ENCODE measurements around the gene PCYOX1L. TPM values are rescaled to one million over a fixed set of nuclear protein-coding genes. Genes with fewer than 3 reads are reported as not detected.
A peak's percentile ranks its signal among the peaks of the same experiment; 100 is the strongest.

PCYOX1L gene
- total RNA-seq, 4 donors from 2014 or later: 0.75 to 5.4 (median 2.8) TPM

- peak overlapping the region in 3 of 4 donors; percentile 14 to 24 (median 22) for H3K27ac ChIP-seq
- no peak for DNase-seq
- no peaks in the 10 kb centered on the region for H3K27me3 ChIP-seq
- H3K36me3 ChIP-seq: no peaks in the 10 kb centered on the region
- in situ Hi-C loops (cut with MboI; ENCODE audit: low pct_ligation_motif_present in 1 of 4, low pct_unique_long_range_greater_than_20kb in 1 of 4, low sequenced_read_pairs in 3 of 4) (loop anchor here in 1 of 4 donors (5.0 kb wide), 1 partner anchor 44 kb away; no protein-coding TSS in a partner anchor), intact Hi-C loops (cut with DNase I; ENCODE audit: low total_unique reads) (no loop called here)
- TF ChIP-seq CTCF (IDR thresholded peaks at IDR 0.05) (no peak), POLR2AphosphoS5 (IDR thresholded peaks at IDR 0.05) (no peak), EP300 (IDR thresholded peaks at IDR 0.05; ENCODE audit: low read depth) (no peak), POLR2A (IDR thresholded peaks at IDR 0.05) (no peak)
- H3K9me3 ChIP-seq: no peaks in the 10 kb centered on the region
- peaks cover 18 to 37% (median 29%) of the 10 kb centered on the region in 4 donors for H3K4me1 ChIP-seq
- H3K4me3 ChIP-seq: no peak overlapping the region
- 93 to 100% methylated on average over 2 of the region's 2 CpGs for WGBS, 2 donors (ENCODE audit: low coverage in 1 of 2)
Measured at GRCh38 chr5:149323621-149324205, 34.1 kb upstream of the PCYOX1L start.

- in situ Hi-C loops (cut with MboI; ENCODE audit: low pct_ligation_motif_present in 1 of 4, low pct_unique_long_range_greater_than_20kb in 1 of 4, low sequenced_read_pairs in 3 of 4) (loop anchor here in 2 of 4 donors (5.0 to 25.0 kb wide), 2 partner anchors 43 to 238 kb away; partner anchors contain the start of gene CSNK1A1 (in 1 of the 2)), intact Hi-C loops (cut with DNase I; ENCODE audit: low total_unique reads) (no loop called here)
- DNase-seq: no peak
- Histone ChIP-seq H3K9me3 (no peaks in the 10 kb centered on the region), H3K36me3 (no peaks in the 10 kb centered on the region), H3K27me3 (no peaks in the 10 kb centered on the region), H3K4me3 (no peak overlapping the region), H3K27ac (no peak overlapping the region), H3K4me1 (peaks cover 18 to 37% (median 29%) of the 10 kb centered on the region in 4 donors)
- WGBS, 2 donors (ENCODE audit: low coverage in 1 of 2): 94% methylated on average over 2 of the region's 2 CpGs; no CpG with 5 or more reads in 1 of the 2 donors
- no peak for TF ChIP-seq CTCF (IDR thresholded peaks at IDR 0.05)
- TF ChIP-seq POLR2A (IDR thresholded peaks at IDR 0.05): no peak
- no peak for TF ChIP-seq POLR2AphosphoS5 (IDR thresholded peaks at IDR 0.05)
- no peak for TF ChIP-seq EP300 (IDR thresholded peaks at IDR 0.05; ENCODE audit: low read depth)
Measured at GRCh38 chr5:149324641-149325040, 33.2 kb upstream of the PCYOX1L start.

- peaks cover 16 to 35% (median 26%) of the 10 kb centered on the region in 4 donors for H3K4me1 ChIP-seq
- in situ Hi-C loops (cut with MboI; ENCODE audit: low pct_ligation_motif_present in 1 of 4, low pct_unique_long_range_greater_than_20kb in 1 of 4, low sequenced_read_pairs in 3 of 4): loop anchor here in 1 of 4 donors (25.0 kb wide), 1 partner anchor 237 kb away; the partner anchor contains the start of gene CSNK1A1
- intact Hi-C loops (cut with DNase I; ENCODE audit: low total_unique reads): no loop called here
- H3K9me3 ChIP-seq: no peaks in the 10 kb centered on the region
- TF ChIP-seq EP300 (IDR thresholded peaks at IDR 0.05; ENCODE audit: low read depth) (no peak), POLR2A (IDR thresholded peaks at IDR 0.05) (no peak), POLR2AphosphoS5 (IDR thresholded peaks at IDR 0.05) (no peak), CTCF (IDR thresholded peaks at IDR 0.05) (no peak)
- no peaks in the 10 kb centered on the region for H3K27me3 ChIP-seq
- no peak for DNase-seq
- H3K36me3 ChIP-seq: no peaks in the 10 kb centered on the region
- H3K4me3 ChIP-seq: no peak overlapping the region
- no peak overlapping the region for H3K27ac ChIP-seq
Measured at GRCh38 chr5:149325166-149325735, 32.6 kb upstream of the PCYOX1L start.

- no peaks in the 10 kb centered on the region for H3K27me3 ChIP-seq
- H3K36me3 ChIP-seq: no peaks in the 10 kb centered on the region
- TF ChIP-seq EP300 (IDR thresholded peaks at IDR 0.05; ENCODE audit: low read depth): no peak
- no peak for TF ChIP-seq CTCF (IDR thresholded peaks at IDR 0.05)
- TF ChIP-seq POLR2A (IDR thresholded peaks at IDR 0.05): no peak
- no peak for TF ChIP-seq POLR2AphosphoS5 (IDR thresholded peaks at IDR 0.05)
- in situ Hi-C loops (cut with MboI; ENCODE audit: low pct_ligation_motif_present in 1 of 4, low pct_unique_long_range_greater_than_20kb in 1 of 4, low sequenced_read_pairs in 3 of 4): loop anchor here in 1 of 4 donors (25.0 kb wide), 1 partner anchor 236 kb away; the partner anchor contains the start of gene CSNK1A1
- intact Hi-C loops (cut with DNase I; ENCODE audit: low total_unique reads): no loop called here
- WGBS, 2 donors (ENCODE audit: low coverage in 1 of 2): 84 to 96% methylated on average over 4 to 5 of the region's 5 CpGs
- H3K27ac ChIP-seq: no peak overlapping the region
- no peaks in the 10 kb centered on the region for H3K9me3 ChIP-seq
- DNase-seq: no peak
- H3K4me1 ChIP-seq: peaks cover 10 to 29% (median 20%) of the 10 kb centered on the region in 4 donors
- H3K4me3 ChIP-seq: no peak overlapping the region
Measured at GRCh38 chr5:149325894-149326293, 32.0 kb upstream of the PCYOX1L start.

Data from transverse colon (tissue), 4 donors.